Colonic mucosa (tissue), 4 donors: ENCODE measurements around the gene CNTNAP5. TPM values are rescaled to one million over a fixed set of nuclear protein-coding genes. Genes with fewer than 3 reads are reported as not detected.

Experiments
- DNase-seq: peaks from one replicate; pipeline ENCODE4 v3.0.0-alpha.2; 2020
- H3K27ac ChIP-seq: fragments of 200-600 bp; one replicate; pipeline ENCODE4 v1.8.0; 2021
- H3K27me3 ChIP-seq: fragments of 200-600 bp; one replicate; pipeline ENCODE4 v1.8.0; 2021
- H3K36me3 ChIP-seq: fragments of 200-600 bp; one replicate; pipeline ENCODE4 v1.8.0; 2021
- H3K4me1 ChIP-seq: fragments of 200-600 bp; one replicate; pipeline ENCODE4 v1.8.0; 2021; ENCODE audit warnings: mild to moderate bottlenecking
- H3K4me3 ChIP-seq: fragments of 200-600 bp; one replicate; pipeline ENCODE4 v1.8.0; 2021
- H3K9ac ChIP-seq, 2 donors: one replicate each; pipeline ENCODE4 v1.7.0; 2013; ENCODE audit warnings: control low read depth in 2 of 2, low read depth in 2 of 2, low read length in 2 of 2
- H3K9me3 ChIP-seq: fragments of 200-600 bp; one replicate; pipeline ENCODE4 v1.8.0; 2021
- intact Hi-C: fragments of 100-400 bp; cut with DNase I; formaldehyde crosslinking; loops from one replicate; pipeline ENCODE4 v1.14.1; 2022
- total RNA-seq, 2 donors: library from RNA; stranded (reverse); fragmentation: NEBNext Ultra II Directional in 1 of 2; extraction: Animal tissue kit (Norgen Biotek cat#: 25700) in 1 of 2; gene quantifications; one replicate each; pipeline ENCODE4 v1.2.1, GENCODE V29; 2021
- TF ChIP-seq, protein P1 (sequence below): fragments of 200-600 bp; IDR thresholded peaks from one replicate; pipeline ENCODE4 v1.8.0; 2022; ENCODE audit warnings: antibody characterized with exemption, mild to moderate bottlenecking
- donor health status: healthy.
- donor health status: DM: no; HTN: no; CAD: no.
- donor health status: DM: no; HTN: no; CAD: no.

CNTNAP5 gene
- total RNA-seq, 2 donors from 2014 or later = 0.35 TPM; not detected in 1

DNA sequence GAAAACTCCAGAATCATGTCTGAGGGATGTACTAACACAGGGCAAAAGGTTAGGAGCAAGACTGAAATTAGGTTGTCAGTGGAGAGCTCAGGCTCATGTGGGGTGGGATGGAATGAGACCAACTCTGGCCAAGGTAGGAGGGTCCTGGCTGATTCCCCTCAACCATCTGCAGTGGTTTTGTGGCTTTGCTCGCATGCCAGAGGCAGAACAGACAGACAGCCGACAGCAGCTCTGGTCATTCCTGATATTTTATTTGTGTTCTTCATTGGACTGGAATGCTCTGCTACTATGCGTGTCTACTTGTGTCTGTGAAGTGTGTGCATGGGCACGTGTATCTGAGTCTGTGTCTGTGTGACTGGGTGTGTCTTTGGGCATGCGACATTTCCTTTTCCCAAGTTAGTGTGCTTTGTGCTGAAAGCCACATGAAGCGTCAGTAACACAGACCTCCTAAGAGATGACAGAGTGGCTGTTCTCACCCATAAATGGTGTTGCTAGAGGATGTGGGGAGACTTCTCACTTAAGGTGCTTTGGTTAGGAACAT is 239.5 kb downstream of the CNTNAP5 start:
- Histone ChIP-seq H3K27me3 (no peaks in the 10 kb centered on the region), H3K4me3 (no peak overlapping the region), H3K4me1 (no peaks in the 10 kb centered on the region), H3K9me3 (no peaks in the 10 kb centered on the region), H3K36me3 (no peaks in the 10 kb centered on the region), H3K9ac (no peak overlapping the region), H3K27ac (no peak overlapping the region)
- TF ChIP-seq, protein P1, sequence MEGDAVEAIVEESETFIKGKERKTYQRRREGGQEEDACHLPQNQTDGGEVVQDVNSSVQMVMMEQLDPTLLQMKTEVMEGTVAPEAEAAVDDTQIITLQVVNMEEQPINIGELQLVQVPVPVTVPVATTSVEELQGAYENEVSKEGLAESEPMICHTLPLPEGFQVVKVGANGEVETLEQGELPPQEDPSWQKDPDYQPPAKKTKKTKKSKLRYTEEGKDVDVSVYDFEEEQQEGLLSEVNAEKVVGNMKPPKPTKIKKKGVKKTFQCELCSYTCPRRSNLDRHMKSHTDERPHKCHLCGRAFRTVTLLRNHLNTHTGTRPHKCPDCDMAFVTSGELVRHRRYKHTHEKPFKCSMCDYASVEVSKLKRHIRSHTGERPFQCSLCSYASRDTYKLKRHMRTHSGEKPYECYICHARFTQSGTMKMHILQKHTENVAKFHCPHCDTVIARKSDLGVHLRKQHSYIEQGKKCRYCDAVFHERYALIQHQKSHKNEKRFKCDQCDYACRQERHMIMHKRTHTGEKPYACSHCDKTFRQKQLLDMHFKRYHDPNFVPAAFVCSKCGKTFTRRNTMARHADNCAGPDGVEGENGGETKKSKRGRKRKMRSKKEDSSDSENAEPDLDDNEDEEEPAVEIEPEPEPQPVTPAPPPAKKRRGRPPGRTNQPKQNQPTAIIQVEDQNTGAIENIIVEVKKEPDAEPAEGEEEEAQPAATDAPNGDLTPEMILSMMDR = no peak
- DNase-seq = no peak
- intact Hi-C loops = no loop called here

DNA sequence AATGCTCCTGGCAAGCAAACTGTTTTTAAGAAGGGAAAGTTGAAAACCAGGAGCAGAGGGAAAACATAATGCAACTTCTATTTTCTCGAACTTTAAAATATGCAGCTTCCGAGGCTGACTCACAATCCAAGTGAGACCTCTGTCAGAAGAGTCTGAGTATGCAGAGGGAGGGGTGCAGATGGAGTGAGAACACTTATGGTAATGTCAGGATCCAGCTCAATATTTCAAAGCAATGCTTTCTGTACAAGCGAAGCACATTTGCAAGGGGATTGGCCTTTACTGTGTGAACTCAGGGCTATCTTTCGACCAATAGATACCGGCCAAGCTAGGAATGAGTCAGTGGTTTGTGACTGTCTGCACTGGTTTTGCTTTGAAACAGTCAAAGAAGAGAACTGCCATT is 242.7 kb downstream of the CNTNAP5 start:
- intact Hi-C loops = no loop called here
- Histone ChIP-seq H3K9me3 (no peaks in the 10 kb centered on the region), H3K27me3 (no peaks in the 10 kb centered on the region), H3K4me1 (no peaks in the 10 kb centered on the region), H3K27ac (no peak overlapping the region), H3K9ac (no peak overlapping the region), H3K36me3 (no peaks in the 10 kb centered on the region), H3K4me3 (no peak overlapping the region)
- TF ChIP-seq, protein P1 = no peak
- DNase-seq = no peak

DNA sequence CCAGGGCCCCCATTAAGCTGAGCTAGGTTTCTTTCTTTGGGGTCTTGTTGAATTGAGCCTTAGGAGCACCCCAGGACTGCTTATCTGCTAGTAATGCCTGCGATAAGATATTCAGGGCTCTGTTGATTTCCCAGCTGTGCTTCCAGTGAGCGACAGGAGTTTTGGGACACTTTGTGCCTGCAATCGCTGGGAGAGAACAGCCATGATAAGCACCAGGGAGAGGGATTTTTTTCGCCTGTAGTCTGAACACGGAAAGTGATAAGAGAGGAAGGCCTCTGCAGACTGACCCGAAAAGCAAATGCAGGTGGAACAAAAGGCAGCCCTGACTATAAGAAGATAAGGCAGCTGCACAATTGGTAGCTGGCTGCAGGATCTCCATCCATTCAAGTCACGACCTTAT is 244.3 kb downstream of the CNTNAP5 start:
- Histone ChIP-seq H3K36me3 (no peaks in the 10 kb centered on the region), H3K4me3 (no peak overlapping the region), H3K4me1 (no peaks in the 10 kb centered on the region), H3K27ac (no peak overlapping the region), H3K9ac (no peak overlapping the region), H3K9me3 (no peaks in the 10 kb centered on the region), H3K27me3 (no peaks in the 10 kb centered on the region)
- TF ChIP-seq, protein P1 = no peak
- intact Hi-C loops = no loop called here
- DNase-seq = no peak

DNA sequence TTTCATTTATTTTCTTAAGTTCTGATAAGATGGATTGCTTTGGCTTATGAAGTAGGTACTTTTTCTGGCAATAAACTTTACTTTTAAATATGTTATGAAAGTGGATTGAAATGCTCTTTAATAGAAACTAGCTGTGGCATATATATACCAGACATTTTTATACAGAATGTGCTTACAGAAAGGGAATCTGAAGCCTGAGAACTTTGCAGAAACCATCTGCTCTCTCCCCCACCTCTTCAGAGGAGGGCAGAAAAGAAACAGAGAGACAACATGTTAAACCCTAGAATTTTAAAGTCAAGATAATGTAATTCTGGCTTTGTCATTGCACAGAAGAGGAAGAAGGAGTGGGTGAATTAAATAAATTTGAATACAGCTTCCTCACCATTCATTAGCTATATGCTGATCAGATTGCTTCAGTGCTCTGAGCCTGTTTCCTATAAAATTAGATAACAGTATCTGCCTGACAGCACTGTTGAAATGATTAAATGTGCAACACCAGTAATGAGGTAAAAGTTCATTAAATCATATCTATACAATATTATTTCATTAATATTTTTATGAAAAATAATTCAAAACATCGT is 247.3 kb downstream of the CNTNAP5 start:
- Histone ChIP-seq H3K27ac (no peak overlapping the region), H3K9me3 (no peaks in the 10 kb centered on the region), H3K4me3 (no peak overlapping the region), H3K9ac (no peak overlapping the region), H3K27me3 (no peaks in the 10 kb centered on the region), H3K36me3 (no peaks in the 10 kb centered on the region), H3K4me1 (no peaks in the 10 kb centered on the region)
- TF ChIP-seq, protein P1 = no peak
- no peak for DNase-seq
- intact Hi-C loops = no loop called here

DNA sequence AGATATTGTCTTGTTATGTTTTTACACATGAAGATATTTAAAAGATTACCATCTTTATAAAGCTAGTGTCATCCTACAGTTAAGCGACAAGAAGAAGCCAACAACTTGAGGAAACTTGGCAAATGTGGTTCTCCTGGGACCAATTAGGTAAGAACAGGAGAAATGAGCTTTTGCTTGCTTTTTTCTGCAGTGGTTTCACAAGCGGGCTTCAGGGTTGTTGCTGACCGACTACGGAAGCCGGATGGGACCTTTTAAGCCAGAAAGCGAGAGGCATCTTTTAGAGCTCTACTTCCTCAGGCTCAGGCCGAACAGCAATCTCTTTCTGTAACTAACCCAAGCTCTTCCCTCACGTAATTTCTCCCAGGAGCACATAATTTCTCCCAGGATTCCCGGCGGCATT is 256.5 kb downstream of the CNTNAP5 start:
- intact Hi-C loops = no loop called here
- Histone ChIP-seq H3K36me3 (no peaks in the 10 kb centered on the region), H3K9me3 (no peaks in the 10 kb centered on the region), H3K27me3 (no peaks in the 10 kb centered on the region), H3K27ac (no peak overlapping the region), H3K4me1 (no peaks in the 10 kb centered on the region), H3K9ac (no peak overlapping the region), H3K4me3 (no peak overlapping the region)
- no peak for DNase-seq
- TF ChIP-seq, protein P1 = no peak
